GM12891 (cell line): ENCODE measurements around the gene ARHGAP40.

Source experiments
- DNase-seq: peaks from one replicate; pipeline ENCODE4 v3.0.0; 2011; ENCODE audit warnings: low spot score; ENCODE audit not compliant: insufficient read length
- FAIRE-seq: peaks from 2 replicates; lab custom pipeline; 2011; peaks lifted over from hg19 to GRCh38; lab: Jason Lieb, UNC
- PAX5 ChIP-seq: IDR thresholded peaks from 2 replicates; pipeline ENCODE4 v1.6.1; 2011; ENCODE audit warnings: low read length, moderate library complexity, mild to moderate bottlenecking; ENCODE audit not compliant: insufficient read depth, severe bottlenecking
- POLR2A ChIP-seq: IDR thresholded peaks from 2 replicates; pipeline ENCODE4 v1.6.1; 2011; ENCODE audit warnings: low read depth, low read length, control low read depth
- POLR2AphosphoS5 ChIP-seq: IDR thresholded peaks from 2 replicates; pipeline ENCODE4 v1.6.1; 2011; ENCODE audit warnings: low read depth, low read length, control low read depth
- POU2F2 ChIP-seq: IDR thresholded peaks from 2 replicates; pipeline ENCODE4 v1.6.1; 2011; ENCODE audit warnings: low read depth, mild to moderate bottlenecking, control low read depth, low read length, moderate library complexity
- SPI1 ChIP-seq: IDR thresholded peaks from 2 replicates; pipeline ENCODE4 v1.6.1; 2011; ENCODE audit warnings: low read depth, low read length, control low read depth
- TAF1 ChIP-seq: IDR thresholded peaks from 2 replicates; pipeline ENCODE4 v1.6.1; 2011; ENCODE audit warnings: low read depth, low read length, control low read depth

The ARHGAP40 gene

DNA sequence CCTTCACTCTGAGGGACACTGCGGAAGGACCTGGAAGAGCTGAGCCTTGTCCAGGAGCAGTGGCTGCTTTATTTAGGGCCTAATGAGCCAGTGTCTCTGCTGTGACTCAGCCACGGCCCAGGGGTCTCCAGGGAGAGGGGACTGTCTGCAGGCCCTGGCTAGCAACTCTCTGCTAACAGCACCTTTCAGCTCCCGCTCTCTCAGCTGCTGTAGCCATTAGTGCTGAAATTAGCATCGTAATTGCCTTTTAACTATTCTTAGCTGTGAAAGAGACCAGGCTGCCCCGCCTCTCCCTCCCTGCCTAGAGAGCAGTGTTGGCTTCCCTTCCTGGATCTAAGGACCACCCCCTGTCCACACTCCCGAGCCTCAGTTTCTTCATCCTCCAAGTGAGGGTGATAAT lies 69.6 kb downstream of the ARHGAP40 start:
- DNase-seq: no peak
- FAIRE-seq: no peak
- TF ChIP-seq POLR2A: no peak
- no peak for TF ChIP-seq SPI1
- TF ChIP-seq PAX5: no peak
- TF ChIP-seq TAF1: no peak
- TF ChIP-seq POLR2AphosphoS5: no peak
- no peak for TF ChIP-seq POU2F2

DNA sequence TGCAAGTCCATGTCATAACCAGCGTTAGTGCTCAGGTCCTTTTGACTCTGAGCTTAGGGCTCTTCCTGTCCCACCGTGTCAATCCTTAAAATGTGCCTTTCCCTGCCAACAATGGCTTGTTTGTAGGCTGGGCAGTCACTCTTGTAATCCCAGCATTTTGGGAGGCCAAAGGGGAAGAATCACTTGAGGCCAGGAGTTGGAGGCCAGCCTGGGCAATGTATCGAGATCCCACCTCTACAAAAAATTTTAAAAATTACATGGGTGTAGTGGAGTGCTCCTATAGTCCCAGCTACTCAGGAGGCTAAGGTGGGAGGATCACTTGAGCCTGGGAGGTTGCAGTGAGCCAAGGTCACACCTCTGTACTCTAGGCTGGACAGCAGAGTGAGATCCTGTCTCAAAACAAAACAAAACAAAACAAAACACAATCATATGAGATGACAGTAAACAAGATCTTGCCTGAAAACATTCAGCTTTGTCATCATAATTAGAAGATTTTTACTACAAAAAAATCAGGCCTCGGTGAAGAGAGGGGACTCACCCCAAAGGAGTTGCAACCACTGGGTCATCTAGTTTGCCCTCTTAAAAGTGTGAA lies 70.2 kb downstream of the ARHGAP40 start:
- FAIRE-seq (no peak), DNase-seq (no peak)
- TF ChIP-seq PAX5 (no peak), POU2F2 (no peak), POLR2AphosphoS5 (no peak), SPI1 (no peak), POLR2A (no peak), TAF1 (no peak)

DNA sequence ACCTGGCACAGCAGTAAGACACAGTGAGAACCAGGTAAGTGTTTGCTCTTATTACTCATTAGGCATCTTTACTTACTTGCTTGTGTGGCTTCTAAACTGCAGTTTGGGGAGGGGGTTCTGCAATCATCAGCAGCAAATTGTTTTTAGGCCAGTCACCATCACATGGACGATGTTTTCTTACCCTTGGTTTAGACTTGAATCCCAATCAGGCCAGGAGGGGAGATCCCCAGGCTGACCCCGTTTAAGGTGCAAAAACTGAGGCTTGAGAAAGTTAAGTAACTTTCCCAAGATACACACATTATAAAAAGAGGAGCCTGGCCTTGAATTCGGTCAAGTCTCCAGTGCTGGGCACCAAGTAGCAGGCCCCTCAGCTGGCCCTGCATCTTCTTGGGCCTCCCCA lies 70.9 kb downstream of the ARHGAP40 start:
- FAIRE-seq: no peak

DNA sequence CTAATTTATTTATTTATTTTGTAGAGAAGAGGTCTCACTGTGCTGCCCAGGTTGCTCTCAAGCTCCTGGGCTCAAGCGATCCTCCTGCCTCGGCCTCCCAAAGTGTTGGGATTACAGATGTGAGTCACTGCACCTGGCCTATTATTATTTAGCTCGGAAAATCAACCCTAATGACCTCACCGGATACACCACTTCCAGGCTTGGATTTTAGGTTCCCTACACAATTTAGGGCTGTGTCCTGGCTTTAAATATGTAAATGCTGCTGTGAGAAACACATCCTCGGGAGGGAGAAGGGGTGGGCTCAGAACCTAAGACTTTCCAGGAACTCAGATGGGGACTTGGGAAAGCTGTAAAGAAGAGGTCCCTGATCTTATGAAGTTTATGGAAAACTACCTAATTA lies 71.7 kb downstream of the ARHGAP40 start:
- no peak for TF ChIP-seq TAF1
- TF ChIP-seq POLR2AphosphoS5: no peak
- FAIRE-seq (no peak), DNase-seq (no peak)

More for the DNA sequence above, 70.9 kb downstream of the ARHGAP40 start:
- TF ChIP-seq POU2F2: no peak
- no peak for TF ChIP-seq POLR2A
- TF ChIP-seq PAX5: no peak
- TF ChIP-seq POLR2AphosphoS5: no peak
- no peak for TF ChIP-seq SPI1
- no peak for TF ChIP-seq TAF1
- no peak for DNase-seq

DNA sequence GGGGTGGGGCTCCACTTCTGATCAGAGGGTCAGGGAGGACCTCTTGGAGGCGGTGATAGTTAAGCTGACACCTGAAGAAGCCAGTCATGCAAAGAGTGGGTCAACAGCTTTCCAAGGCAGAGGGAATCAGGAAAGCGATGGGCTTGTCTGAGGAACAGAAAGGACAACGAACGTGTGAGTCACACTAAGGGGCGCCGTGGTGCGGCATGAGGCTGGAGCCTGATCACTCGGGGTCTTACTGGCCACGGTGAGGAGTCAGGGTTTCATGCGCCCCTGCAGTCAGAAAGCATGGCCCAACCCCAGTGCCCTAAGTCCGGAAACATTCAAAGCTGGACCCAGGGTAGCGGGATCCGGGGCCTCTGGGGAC lies 72.1 kb downstream of the ARHGAP40 start:
- no peak for DNase-seq
- no peak for TF ChIP-seq TAF1
- TF ChIP-seq POLR2A: no peak
- no peak for TF ChIP-seq POLR2AphosphoS5
- TF ChIP-seq PAX5: no peak
- FAIRE-seq: no peak

DNA sequence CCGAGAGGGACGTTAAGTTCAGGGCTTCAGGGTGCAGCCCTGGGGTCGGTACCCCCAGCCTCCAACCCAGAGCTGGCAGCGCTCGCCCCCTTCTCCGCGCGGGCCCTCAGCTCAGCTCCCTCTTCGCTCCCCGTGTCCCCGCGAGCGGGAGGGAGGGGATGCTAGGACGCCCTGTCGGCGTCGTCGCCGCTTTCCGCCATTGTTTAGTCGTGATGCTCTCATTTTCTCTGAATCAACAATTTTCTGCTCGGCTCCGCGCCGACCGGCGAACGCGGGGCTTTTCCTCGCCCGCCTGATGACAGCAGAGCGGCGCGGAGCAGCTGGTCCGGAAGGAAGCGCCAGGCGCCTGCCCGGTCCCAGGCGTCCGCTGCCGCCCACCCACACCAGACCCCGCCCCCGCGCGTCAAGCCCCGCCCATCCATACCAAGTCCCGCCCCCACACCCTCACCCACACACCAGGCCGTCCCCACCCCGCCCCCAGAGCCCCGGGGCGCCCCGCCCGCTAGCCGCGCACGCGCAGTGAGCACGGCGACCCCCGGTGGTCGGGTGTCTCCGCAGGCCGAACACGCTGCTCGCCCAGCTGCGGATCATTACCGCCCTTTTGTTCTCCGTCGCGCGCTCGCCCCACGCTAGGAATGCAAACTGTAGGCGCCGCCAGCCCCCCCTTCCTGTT lies 72.6 kb downstream of the ARHGAP40 start:
- FAIRE-seq: peak; percentile 59
- TF ChIP-seq SPI1: no peak
- TF ChIP-seq POLR2AphosphoS5: no peak
- TF ChIP-seq POU2F2: no peak

DNA sequence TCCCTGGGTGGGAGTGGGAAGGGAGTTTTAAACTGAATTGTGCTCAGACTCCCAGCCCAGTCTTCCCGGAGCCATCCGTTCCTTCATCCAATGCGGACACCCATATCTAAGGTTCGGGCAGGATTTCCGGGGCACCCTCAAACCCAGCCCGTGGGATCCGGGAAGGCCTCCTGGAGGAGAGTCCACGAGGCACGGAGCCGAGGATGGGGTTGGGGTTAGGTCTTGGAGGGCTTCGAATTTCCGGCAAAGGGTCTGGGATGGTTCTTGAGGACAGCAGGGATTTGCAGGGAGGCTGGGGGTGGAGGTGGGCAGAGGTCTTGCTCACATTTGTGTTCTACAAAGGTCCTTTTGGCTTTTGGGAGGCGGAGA lies 73.1 kb downstream of the ARHGAP40 start:
- TF ChIP-seq SPI1 (no peak), TAF1 (no peak), POLR2A (no peak), PAX5 (no peak), POU2F2 (no peak), POLR2AphosphoS5 (no peak)
- no peak for FAIRE-seq
- DNase-seq: no peak

More for the DNA sequence above, 72.6 kb downstream of the ARHGAP40 start:
- DNase-seq: peak; percentile 73

DNA sequence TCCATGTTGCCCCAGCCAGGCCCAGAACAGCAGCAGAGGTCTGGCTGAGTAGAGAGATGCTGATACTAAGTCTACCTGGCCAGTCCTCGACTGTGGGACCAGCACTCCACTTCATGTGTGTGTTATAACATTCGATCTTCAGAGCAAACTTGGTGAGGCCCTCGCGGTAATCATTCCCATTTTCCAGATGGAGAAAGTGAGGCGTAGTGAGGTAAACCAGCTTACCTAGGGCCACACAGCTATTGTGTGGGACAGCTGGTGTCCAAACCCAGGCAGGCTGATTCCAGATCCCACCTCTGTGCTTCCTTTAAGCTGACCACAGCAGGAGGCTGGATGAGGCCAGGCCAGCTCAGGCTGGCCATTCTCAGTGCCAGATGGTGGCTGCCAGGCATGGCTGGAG lies 75.0 kb downstream of the ARHGAP40 start:
- FAIRE-seq (no peak), DNase-seq (no peak)
- TF ChIP-seq PAX5: no peak

DNA sequence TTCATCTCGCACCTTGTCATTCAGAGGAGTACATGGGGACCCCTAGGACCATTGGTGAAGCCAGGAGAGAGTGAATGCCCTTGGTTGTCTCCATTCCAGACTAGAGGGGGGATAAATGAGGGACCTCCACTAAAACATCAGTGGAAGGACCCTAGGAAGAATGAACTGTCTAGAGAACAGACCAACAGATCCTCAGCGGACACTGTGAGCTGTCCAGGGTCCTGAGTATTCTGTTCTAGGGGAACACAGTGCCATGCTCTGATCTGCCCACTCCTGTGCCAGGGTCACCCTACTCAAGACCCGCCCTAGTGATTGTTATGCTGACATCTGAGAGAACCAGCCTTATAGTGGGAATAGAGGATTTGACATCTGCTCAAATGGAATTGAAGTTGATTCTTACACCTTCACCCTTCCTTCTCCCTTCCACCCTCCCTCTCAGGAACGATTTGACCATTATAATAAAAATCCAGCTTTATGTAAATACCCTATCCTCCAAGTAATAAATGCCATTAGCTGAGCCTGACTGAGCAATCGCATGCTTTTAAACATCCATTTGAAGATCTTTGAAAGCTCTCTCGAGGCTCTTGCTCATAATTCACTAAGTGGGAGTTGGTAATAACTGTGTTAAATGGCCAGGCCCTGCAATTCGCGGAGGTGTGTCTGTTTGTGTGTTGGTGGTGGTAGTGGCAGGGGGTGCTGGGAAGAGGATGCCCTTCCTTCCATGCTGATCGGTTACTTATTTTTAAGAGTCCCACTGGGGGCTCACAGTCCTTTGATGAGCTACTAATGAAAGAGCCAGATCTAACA lies 79.1 kb downstream of the ARHGAP40 start:
- DNase-seq (no peak), FAIRE-seq (no peak)
- TF ChIP-seq PAX5 (no peak), TAF1 (no peak), POLR2A (no peak), POLR2AphosphoS5 (no peak), SPI1 (no peak), POU2F2 (no peak)

DNA sequence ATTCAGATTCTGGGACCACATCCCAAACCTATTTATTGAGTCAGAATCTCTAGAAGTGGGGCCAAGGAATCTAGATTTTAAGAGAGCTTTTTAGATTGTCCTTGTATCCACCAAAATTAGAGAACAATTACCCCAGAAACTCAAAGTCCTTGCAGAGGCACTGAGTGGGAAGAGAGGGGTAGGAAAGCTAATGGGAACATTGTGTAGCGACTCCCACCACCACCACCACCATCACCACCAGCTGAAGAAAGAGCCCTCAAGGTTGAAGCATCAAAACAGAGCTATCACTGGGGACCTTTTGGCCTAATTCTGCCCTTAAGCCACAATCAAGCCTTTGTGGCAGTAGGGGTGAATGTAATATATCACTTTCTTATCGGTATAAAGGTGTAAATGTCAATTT lies 83.7 kb downstream of the ARHGAP40 start:
- no peak for DNase-seq
- TF ChIP-seq PAX5 (no peak), POLR2A (no peak), POLR2AphosphoS5 (no peak), SPI1 (no peak), POU2F2 (no peak), TAF1 (no peak)
- FAIRE-seq: no peak
